GM19193 (cell line): ENCODE results near the gene TVP23C.

Source experiments
- POLR2A ChIP-seq: IDR thresholded peaks from 4 replicates; pipeline ENCODE4 v1.6.1; 2011; ENCODE audit not compliant: insufficient read depth, insufficient read length; ENCODE audit errors: extremely low read depth

The TVP23C gene

GRCh38 chr17:15501282-15501681 lies 62.0 kb downstream of the TVP23C start:
- no peak for TF ChIP-seq POLR2A

- no peak for TF ChIP-seq POLR2A
Measured at GRCh38 chr17:15498107-15498506, 65.2 kb downstream of the TVP23C start.

GRCh38 chr17:15496735-15497670 lies 66.3 kb downstream of the TVP23C start:
- no peak for TF ChIP-seq POLR2A

GRCh38 chr17:15494821-15495220 lies 68.5 kb downstream of the TVP23C start:
- TF ChIP-seq POLR2A: no peak

- TF ChIP-seq POLR2A: no peak
Measured at GRCh38 chr17:15493693-15494035, 69.6 kb downstream of the TVP23C start.

DNA sequence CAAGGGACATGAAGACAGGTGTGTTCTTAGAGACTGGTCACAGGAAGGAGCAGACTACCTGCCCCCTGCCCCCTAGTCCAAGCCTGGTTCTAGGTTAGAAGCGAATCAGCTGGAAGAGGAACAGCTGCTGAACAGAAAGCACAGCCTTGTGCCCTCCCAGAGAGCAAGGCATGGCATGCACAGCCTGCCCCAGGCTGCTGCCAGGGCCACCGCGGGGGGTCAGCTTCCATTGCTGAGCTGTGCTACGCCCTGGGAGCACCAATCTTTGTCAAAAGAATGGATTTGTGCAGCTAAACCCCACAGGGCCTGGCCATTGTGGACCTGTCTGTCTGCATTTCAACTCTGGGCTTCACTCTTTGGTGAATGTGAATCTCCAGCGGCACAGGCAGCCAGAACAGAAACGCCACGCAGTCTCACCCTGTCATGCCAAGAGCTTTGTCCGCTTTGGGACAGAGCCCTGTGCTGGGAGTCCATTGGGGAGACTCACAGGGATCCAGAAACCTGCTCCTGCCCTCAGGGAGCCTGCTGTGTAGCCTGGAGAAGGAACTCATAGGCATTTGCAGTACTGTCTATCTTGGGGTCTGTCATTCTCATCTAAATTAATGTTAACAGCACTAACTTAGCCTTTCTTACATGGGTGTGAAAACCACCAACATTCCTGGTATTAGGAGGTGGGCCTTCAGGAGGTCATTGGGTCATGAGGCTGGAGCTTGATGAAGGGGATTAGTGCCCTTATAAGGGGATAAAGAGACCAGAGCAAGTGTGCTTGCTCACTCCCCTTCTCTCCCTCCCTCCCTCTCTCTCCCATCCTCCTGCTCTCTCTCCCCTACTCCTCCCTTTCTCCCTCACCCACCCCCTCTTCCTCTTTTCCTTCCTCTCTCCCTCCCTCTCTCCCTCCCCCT lies 70.2 kb downstream of the TVP23C start:
- no peak for TF ChIP-seq POLR2A

DNA sequence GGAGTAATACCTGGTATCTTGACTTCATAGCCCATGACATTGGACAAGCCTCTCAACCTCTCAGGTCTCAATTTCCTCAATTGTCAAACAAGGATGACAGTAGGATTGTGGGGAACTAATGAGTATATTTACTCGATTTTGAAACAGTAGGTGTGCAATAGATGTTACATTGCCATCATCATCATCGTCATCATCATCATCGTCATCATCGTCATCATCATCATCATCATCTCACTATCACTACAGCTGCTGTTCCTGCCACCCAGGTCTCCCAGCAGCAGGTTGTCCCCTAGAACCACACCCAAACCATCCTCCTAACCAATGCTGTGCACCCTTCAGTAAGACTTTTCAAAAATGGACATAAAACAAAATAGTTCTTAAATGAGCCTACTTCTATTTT lies 71.1 kb downstream of the TVP23C start:
- no peak for TF ChIP-seq POLR2A

- TF ChIP-seq POLR2A: no peak
Measured at GRCh38 chr17:15490634-15491261, 72.5 kb downstream of the TVP23C start.

DNA sequence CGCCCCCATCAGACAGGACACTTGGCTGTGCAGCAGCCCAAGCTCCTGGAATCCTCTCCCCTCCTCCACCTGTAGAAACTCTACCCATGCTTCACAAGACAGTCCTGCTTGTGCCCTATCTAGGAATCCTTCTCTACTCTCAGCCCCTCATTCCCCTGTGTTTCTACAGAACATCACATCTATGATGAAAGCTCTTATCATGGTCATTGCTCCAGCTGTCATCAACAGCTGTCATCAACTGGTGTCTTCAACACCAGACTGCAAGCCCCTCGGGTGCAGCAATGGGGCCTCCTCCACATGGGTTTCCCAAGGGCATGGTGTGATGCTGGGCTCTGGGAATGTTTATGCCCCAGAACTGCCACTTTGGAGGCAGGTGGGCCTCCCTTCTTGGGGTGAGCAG lies 74.7 kb downstream of the TVP23C start:
- TF ChIP-seq POLR2A: no peak

GRCh38 chr17:15485045-15485444 lies 78.2 kb downstream of the TVP23C start:
- TF ChIP-seq POLR2A: no peak

GRCh38 chr17:15483431-15483830 lies 79.9 kb downstream of the TVP23C start:
- TF ChIP-seq POLR2A: no peak

DNA sequence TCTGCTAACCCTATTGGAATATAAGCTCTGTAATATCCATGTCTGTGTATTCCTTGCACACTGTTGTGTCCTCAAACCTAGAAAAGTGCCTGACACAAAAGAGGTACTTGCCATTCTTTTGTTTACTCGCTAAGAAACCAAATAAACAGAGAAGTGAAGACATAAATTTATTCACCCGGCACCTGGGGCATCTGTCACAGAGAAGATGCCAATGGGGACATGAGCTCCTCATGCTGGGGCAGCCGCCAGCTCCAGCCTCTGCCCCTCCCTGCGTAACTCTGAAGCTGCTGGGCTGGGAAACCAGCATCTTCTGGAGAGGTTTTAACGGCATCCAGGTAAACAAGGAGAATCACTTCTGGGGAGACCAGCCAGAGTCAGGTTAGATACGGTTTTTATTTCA lies 80.8 kb downstream of the TVP23C start:
- TF ChIP-seq POLR2A: no peak

DNA sequence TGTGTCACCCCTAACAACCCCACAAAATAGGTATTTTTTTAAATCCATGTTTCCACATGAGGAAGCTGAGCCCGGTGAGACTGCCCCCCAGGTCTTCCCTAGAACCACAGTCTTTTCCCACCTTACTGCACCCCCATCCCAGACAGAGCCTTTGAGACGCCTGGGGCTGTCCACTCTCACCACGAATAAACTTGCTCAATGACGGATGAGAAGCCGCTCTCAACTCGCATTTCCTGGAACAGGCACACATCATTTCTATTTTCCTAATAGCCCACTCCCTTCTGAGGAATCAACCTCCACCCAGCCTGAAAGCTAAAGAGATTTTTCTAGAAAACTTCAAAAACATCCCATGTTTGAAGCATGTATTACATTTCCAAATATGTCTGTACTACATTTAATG lies 81.8 kb downstream of the TVP23C start:
- no peak for TF ChIP-seq POLR2A

DNA sequence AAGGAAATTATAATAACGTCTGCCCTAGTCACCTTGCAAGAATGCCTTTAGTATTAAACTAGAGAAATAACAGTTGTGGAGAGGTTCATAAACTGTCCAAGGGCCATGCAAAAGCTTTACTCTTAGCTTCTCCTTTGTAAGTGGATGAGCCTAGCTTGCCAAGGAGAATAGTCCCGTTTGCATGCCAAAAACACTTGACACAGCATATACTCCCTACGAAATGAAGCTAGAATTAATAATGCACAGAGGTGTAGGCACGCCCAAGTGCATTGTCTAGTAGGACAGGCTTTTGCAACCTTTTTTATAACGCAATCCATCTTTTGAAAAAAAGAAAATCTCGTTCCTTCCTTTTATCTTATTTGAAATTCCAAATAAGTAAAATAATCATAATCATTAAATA lies 83.1 kb downstream of the TVP23C start:
- TF ChIP-seq POLR2A: no peak

DNA sequence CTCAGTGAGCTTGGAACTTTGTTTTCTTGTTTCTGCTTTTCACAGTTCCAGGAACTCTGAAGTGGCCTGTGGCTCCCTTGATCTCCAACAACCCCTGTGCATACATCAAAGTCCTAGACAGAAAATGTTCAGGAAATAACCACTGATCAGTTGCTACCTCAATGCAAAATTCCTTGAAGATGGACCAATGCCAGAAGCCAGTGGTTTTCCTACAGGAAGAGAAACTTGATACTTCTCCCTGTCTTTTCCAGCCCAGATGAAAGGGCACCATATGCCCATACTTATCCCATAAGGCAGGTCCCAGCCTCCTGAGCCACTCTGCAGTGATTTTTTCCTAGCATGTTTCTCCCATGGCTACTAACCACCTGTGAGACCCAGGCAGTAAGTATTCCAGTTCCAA lies 83.6 kb downstream of the TVP23C start:
- TF ChIP-seq POLR2A: no peak
